HG02678 (cell line): ENCODE measurements around the gene ADARB2.

Experiments
- ATAC-seq: cut with Tn5 transposase; IDR thresholded peaks from one replicate; pipeline ENCODE4 v1.9.1; 2021; ENCODE audit warnings: mild to moderate bottlenecking, moderate library complexity; ENCODE audit not compliant: unreplicated experiment

Gene ADARB2

GRCh38 chr10:1187151-1187854 lies 550.0 kb downstream of the ADARB2 start:
- no peak for ATAC-seq

DNA sequence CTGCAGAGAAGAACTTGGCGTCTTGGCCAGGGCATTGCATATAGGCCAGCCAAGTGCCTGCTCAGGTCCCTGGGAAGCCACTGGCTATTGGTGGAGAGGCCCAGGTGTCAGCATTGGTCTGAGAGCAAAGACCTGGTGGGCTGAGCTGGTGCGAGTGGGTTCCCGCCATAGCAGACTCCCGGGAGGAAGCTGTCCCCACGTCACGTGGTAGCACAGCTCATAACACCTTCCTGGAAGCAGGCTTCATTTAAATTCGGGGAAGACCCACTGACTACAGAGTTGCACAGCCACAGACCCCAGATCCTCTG lies 550.7 kb downstream of the ADARB2 start:
- ATAC-seq = no peak

DNA sequence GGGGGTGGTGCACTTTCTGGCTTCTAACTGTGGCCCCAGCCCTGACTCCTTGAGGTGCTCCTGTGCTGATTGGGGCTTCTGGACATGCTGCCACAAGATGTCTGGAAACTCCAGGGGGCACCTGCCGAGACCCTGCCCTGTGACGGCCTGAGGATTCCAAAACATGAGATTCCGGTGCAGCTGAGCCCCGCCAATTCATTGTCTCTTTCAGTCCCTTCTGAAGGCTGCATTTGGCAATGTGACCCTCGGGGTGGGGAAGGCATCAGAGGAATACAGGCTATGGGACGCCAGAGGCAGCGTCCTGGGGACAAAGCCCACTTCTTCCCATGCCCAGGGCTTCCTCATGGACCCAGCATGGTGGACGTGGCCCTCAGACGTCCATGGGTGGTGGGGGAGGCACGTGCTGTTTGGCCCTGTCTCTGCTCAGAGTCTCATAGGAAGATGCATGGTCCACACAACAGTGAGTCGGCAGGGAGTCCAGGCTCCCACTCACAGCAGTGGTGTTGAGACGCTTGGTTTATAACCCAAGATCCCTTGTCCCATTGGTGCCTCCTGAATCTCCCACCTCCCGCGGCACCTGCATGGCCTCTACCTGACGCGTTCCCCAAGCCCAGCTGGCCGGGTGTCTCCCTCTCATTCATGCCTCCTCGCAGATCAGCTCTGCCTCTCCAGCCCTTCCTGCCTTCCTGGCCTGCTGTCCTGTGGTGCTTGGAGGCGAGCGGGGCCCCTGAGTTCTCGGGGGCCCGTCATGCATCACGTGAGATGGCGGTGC lies 551.2 kb downstream of the ADARB2 start:
- no peak for ATAC-seq

DNA sequence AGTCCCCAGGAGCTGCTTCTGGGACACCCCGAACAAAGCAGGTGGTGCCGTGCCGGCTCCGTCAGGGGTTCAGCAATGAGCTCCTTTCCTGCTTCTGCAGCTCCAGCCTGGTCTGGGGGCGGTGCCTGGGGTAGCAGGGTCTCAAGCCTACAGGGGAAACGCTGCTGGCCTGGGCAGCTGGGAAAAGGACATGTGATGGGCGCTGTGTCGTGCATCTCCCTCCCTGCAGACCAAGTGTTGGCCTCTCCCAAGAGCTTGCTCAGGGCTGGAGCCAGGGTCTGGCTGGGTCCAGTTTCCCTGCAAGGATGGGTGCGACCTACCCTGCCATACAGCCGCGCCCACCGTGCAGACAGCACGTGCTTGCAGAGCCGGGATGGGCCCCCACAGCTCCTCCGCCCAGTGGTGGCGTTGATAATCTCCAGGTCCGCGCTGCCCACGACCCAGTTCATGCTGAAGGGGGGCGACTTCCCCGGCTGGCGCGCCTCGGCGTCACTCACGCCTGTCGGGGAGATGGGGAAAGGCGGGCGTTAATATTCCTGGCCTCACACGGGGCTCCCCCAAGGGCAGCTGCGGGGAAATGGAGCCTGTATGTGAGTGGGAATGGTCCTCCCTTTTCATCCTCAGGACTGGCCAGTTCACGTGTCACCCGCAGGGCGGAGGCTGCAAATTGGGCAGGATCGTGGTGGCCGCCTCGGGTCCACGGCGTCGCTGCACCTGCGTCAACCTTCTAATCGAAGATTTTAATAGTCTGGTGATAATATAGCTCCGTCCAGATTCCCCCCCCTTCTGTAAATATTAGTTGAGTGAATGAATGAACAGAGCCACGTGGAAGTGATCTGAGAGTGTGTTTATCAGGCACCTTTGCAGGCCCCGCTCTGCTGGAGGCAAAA lies 552.5 kb downstream of the ADARB2 start:
- ATAC-seq = no peak

DNA sequence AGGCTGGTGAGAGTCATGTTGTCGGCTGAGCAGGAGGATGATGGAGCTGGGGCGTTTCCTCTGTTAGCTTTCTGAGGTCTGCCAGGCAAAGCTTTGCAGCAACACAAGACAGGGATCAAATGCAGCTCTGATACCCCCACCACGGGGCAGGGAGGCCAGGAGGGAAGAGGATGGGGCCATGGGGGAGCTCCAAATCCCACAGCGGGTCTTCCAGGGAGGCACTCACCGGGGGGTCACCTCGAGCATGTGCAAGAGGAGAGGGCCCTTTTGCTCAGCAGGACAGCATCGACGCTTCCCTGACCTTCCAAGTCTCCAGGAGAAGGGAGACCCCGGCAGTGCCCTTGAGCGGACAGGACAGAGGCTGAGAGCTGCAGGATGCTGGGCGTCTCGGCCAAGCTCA lies 553.6 kb downstream of the ADARB2 start:
- no peak for ATAC-seq

GRCh38 chr10:1183033-1183396 lies 554.3 kb downstream of the ADARB2 start:
- no peak for ATAC-seq

DNA sequence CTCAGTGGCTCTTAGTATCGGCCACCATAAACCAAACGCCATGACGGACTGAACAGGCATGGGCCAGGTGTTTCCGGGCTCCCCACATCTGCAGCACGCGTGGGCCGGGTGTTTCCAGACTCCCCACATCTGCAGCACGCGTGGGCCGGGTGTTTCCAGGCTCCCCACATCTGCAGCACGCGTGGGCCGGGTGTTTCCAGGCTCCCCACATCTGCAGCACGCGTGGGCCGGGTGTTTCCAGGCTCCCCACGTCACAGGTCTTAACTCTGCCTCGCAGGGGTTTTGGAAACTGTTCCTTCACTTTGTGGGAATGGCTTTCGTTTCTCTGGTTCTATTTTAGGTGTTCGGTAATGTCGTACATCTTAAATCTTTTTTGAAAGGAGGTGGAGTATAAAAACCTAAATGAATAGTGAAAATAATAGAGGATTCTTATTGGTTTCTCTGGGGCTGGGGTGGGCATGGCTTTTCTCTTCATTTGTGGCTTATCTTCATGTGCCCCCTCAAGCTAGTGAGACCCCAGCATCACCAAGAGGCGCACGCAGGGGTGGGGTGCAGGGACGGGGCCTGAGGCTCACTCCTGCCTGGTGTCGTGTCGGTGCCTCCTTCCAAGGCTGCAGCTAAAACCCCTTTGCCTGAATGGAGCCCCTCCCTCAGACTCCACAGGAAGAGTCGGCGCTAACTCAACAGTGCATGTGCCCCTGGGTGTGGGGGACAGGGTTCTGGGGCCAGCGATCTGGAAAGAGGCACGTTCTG lies 554.9 kb downstream of the ADARB2 start:
- no peak for ATAC-seq

GRCh38 chr10:1180836-1181235 lies 556.5 kb downstream of the ADARB2 start:
- ATAC-seq = no peak

DNA sequence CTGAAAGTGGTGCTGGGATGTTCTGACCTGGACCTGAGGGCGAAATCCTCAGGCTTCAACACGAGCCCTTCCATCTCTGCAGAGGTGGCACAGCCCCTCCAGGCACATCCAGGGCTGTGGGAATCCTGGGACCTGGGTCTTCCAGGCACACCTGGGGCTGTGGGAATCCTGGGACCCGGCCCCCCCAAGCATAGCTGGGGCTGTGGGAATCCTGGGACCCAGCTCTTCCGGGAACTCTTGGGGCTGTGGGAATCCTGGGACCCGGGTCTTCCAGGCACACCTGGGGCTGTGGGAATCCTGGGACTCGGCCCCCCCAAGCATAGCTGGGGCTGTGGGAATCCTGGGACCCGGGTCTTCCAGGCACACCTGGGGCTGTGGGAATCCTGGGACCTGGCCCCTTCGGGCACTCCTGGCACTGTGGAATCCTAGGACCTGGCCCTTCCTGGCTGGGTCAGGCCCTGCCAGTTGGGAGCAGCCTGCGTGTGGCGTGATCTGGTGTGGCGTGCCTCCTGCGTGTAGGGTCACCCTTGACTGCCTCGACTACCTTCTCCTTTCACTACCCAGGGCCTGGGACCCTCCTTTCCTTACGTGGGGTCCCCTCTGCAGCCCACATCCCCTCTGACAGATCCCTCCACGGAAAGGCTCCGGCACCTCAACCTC lies 557.1 kb downstream of the ADARB2 start:
- ATAC-seq = no peak

DNA sequence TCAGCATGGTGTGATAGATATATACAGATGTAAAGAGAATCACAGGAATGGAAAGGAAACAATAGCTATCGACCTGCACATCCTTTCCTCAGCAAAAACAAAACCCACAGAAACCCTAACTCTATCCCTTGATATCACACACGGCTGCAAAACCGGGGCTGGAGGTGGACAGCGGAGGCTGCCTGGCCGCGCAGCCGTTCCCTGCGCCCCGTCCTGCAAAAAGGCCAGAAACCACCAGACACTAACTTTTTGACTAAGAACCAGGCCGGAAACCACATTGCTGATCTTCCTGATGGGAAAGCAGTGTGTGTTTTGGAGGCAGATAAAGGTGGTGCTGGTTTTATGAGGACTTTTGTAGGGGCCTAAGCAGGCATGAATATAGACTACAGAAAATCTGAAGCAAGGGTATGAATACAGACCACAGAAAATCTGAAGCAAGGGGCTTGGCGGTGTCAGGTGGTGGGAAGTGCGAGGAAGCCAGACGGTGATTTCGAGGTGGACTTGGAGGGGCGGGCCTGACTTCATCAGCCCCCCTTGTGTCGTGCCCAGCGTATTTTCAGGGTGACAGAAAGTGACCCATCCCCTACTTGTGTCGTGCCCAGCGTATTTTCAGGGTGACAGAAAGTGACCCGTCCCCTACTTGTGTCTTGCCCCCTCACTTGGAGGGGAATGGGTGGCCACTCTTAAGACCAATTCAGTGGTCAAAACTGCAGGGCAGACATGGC lies 557.8 kb downstream of the ADARB2 start:
- ATAC-seq = no peak

- ATAC-seq = no peak
Observed at GRCh38 chr10:1178506-1178905, 558.8 kb downstream of the ADARB2 start.

GRCh38 chr10:1177936-1178335 lies 559.4 kb downstream of the ADARB2 start:
- ATAC-seq = no peak

DNA sequence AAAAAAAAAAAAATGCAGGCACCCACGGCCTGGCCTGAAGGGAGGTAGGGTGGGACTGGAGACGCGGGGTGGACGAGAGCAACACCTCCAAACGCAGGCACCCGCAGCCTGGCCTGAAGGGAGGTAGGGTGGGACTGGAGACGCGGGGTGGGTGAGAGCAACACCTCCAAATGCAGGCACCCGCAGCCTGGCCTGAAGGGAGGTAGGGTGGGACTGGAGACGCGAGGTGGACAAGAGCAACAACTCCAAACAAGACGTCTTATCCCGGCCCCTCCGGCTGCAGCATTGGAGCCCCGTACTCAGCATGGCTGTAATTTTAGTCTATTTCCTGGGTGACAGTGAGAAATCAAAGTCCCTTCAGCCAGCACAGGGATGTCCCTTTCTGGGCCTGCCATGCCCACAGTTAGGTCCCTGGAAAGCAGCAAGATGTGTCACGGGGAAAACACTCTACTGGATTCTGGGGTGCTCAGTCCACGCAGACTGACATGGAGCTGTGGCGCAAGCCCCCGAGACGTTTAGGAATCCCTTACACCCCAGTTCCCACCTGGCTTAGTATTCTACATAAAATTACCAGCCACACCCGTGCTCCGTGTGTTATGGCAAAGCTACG lies 561.3 kb downstream of the ADARB2 start:
- ATAC-seq = no peak

DNA sequence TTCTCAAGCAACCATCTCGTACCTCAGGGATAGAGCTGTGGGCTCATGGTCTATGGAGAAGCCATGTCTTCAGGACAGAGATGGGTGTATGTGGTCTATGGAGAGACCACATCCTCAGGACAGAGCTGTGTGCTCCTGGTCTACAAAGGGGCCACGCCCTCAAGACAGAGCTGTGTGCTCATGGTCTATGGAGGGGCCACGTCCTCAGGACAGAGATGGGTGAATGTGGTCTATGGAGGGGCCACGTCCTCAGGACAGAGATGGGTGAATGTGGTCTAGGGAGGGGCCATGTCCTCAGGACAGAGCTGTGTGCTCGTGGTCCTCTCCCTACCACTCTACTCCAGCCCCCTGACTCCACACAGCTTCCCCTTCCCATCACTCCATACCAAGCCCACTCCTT lies 563.3 kb downstream of the ADARB2 start:
- ATAC-seq = no peak

- no peak for ATAC-seq
Observed at GRCh38 chr10:1173091-1173490, 564.2 kb downstream of the ADARB2 start.

DNA sequence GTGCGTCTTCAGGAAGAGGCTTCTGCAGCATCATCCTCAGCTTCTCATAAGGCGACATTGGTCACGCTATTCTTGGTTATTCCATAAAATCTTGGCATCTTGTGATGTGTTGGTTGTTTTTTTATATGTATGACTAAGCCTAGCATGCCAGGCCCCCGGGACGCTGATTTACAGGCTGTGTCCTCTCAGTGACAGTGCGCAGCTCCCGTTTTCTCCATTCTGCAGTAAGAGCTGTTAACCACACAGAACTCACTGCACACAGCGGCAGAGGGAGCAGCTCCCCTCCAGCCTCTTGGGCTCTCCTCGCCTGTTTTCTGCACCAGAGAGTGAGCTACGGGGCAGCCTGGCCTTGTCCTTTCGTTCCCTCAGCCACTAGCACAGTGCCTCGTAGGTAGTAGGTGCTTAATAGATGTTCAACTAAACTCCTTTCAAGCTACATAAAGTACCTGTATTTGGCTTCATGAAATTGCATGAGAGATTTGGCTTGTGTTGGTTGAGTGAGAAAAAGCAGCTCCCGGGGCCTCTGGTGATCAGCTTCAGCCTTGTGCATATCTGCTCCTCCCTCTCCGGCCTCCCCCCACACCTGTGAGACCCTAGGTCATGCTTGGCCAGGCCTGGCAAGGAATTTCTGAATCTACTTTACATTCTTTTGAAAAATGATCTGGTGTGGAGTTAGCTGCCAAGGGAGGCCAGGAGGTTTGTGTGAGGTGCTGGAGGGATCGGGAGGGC lies 564.9 kb downstream of the ADARB2 start:
- no peak for ATAC-seq

- ATAC-seq = no peak
Observed at GRCh38 chr10:1171586-1171985, 565.7 kb downstream of the ADARB2 start.

GRCh38 chr10:1171182-1171581 lies 566.1 kb downstream of the ADARB2 start:
- no peak for ATAC-seq

DNA sequence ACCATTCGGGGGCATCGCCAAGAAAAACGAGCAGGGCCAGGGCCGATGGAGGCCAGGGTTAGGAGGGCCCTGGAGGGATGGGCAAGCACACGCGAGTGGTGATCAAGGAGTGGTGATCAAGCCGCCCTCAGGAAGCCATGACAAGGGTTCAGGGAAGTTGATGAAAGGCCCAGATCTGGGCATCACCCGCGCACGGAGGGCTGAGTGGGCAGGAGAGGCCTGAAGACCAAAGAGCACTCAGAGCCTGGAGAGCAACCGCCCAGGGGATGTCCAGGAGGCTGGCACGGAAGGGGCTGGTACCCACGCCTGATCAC lies 566.5 kb downstream of the ADARB2 start:
- ATAC-seq = no peak
